K562 (cell line): Measurements from ENCODE around the gene CRIP1. TPM values are rescaled to one million over a fixed set of nuclear protein-coding genes. Genes with fewer than 3 reads are reported as not detected.

Experiments
- ATAC-seq: fragments of 200-7000 bp; cut with Tn5 transposase; 3 replicates; pipeline ENCODE4 v1.9.1; 2020; ENCODE audit warnings: moderate library complexity
- BruUV-seq: library from RNA; stranded (reverse); fragments of 400-500 nt; replicated peaks from 2 replicates; lab custom pipeline; 2021; lab: Mats Ljungman, UMichigan
- CTCF ChIA-PET: fragments of 300-600 bp; formaldehyde crosslinking; extraction: SDS; loops from one replicate; lab custom pipeline; 2021; ENCODE audit warnings: low intra/inter-chr PET ratio; lab: Yijun Ruan, JAX
- POLR2A ChIA-PET: fragments of 300-600, 350-650 bp; sonication (Branson Sonifier 250); formaldehyde crosslinking; extraction: SDS; loops from one replicate; lab custom pipeline; 2021; ENCODE audit warnings: antibody characterized with exemption, inconsistent platforms; lab: Yijun Ruan, JAX
- DNase-seq, 4 experiments: peaks; one replicate each; pipeline versions ENCODE4 v3.0.0 to v3.0.0-alpha.2; 2011 to 2018; ENCODE audit warnings: low spot score in 3 of 4, mixed read lengths in 3 of 4; ENCODE audit errors: extremely low read depth in 1 of 4
- FAIRE-seq: peaks from 2 replicates; lab custom pipeline; 2011; peaks lifted over from hg19 to GRCh38; lab: Jason Lieb, UNC
- H2AFZ ChIP-seq: 2 replicates; pipeline ENCODE4 v1.6.0; 2011; ENCODE audit warnings: low read depth, low read length, control low read depth, inconsistent platforms
- H3K27ac ChIP-seq: fragments of 200-600 bp; 3 replicates; pipeline ENCODE4 v1.8.0; 2011; ENCODE audit warnings: low read depth, mild to moderate bottlenecking, control low read depth, inconsistent platforms, low read length, moderate library complexity, mixed read lengths; ENCODE audit errors: extremely low read depth
- H3K27me3 ChIP-seq, 2 experiments: fragments of 300-600 bp in 1 of 2; 2 replicates in 1 of 2; 3 replicates in 1 of 2; pipeline versions ENCODE4 v1.6.0 to v1.8.0; 2011; ENCODE audit warnings: inconsistent platforms in 2 of 2, low read length in 2 of 2, mild to moderate bottlenecking in 1 of 2, mixed read lengths in 1 of 2, moderate library complexity in 1 of 2; ENCODE audit not compliant: control insufficient read depth in 2 of 2, insufficient read depth in 2 of 2
- H3K36me3 ChIP-seq: fragments of 300-600 bp; 3 replicates; pipeline ENCODE4 v1.8.0; 2011; ENCODE audit warnings: mild to moderate bottlenecking, low read length, inconsistent platforms; ENCODE audit not compliant: control insufficient read depth, insufficient read depth
- H3K4me1 ChIP-seq, 2 experiments: fragments of 200-600 bp in 1 of 2; replicated peaks in 1 of 2; 2 replicates in 1 of 2; 3 replicates in 1 of 2; pipeline versions ENCODE4 v1.5.1 to v1.8.0; 2011; ENCODE audit warnings: inconsistent platforms in 2 of 2, low read length in 2 of 2, mild to moderate bottlenecking in 1 of 2, mixed read lengths in 1 of 2, moderate library complexity in 1 of 2; ENCODE audit not compliant: control insufficient read depth in 2 of 2, insufficient read depth in 2 of 2
- H3K4me2 ChIP-seq: 2 replicates; pipeline ENCODE4 v1.6.1; 2011; ENCODE audit warnings: low read length, control low read depth, inconsistent platforms, mixed read lengths; ENCODE audit not compliant: insufficient read depth
- H3K4me3 ChIP-seq: fragments of 200-600 bp; sonication (generic), shearing (Covaris generic); 2 replicates; pipeline ENCODE4 v1.5.1; 2016; ENCODE audit warnings: control low read depth, inconsistent platforms
- H3K79me2 ChIP-seq: fragments of 200-600 bp; 3 replicates; pipeline ENCODE4 v1.8.0; 2011; ENCODE audit warnings: low read length, inconsistent platforms; ENCODE audit not compliant: control insufficient read depth, insufficient read depth
- H3K9ac ChIP-seq, 2 experiments: 2 replicates each; pipeline versions ENCODE4 v1.6.0 to v1.6.1; 2011; ENCODE audit warnings: low read depth in 2 of 2, low read length in 2 of 2, control low read depth in 1 of 2, inconsistent platforms in 1 of 2, mild to moderate bottlenecking in 1 of 2, mixed read lengths in 1 of 2; ENCODE audit not compliant: insufficient read depth in 1 of 2
- H3K9me1 ChIP-seq: one replicate; pipeline ENCODE4 v1.6.0; 2011; ENCODE audit warnings: inconsistent platforms, mild to moderate bottlenecking, low read length, moderate library complexity; ENCODE audit not compliant: control insufficient read depth, insufficient read depth
- H3K9me3 ChIP-seq: replicated peaks from 2 replicates; pipeline ENCODE4 v1.5.1; 2011; ENCODE audit warnings: low read depth, low read length, inconsistent platforms; ENCODE audit not compliant: control insufficient read depth, insufficient read depth
- H4K20me1 ChIP-seq: replicated peaks from 2 replicates; pipeline ENCODE4 v1.6.1; 2011; ENCODE audit warnings: low read length, inconsistent platforms, mixed read lengths; ENCODE audit not compliant: control insufficient read depth, insufficient read depth
- ETV1 ChIP-seq: fragments of 450-650 bp; conservative IDR thresholded peaks from 2 replicates; pipeline ENCODE4 v1.6.1; 2016; ENCODE audit warnings: missing genetic modification characterization, control low read depth, low read depth, missing compliant biosample characterization
- HMGN3 ChIP-seq: IDR thresholded peaks from 2 replicates; pipeline ENCODE4 v1.6.1; 2011; ENCODE audit warnings: borderline replicate concordance, low read depth, mild to moderate bottlenecking, mixed read lengths, low read length; ENCODE audit not compliant: insufficient read length; ENCODE audit errors: extremely low read depth
- L3MBTL2 ChIP-seq: fragments of 450-650 bp; IDR thresholded peaks from 2 replicates; pipeline ENCODE4 v1.6.1; 2016; ENCODE audit warnings: mild to moderate bottlenecking, moderate library complexity
- LEF1 ChIP-seq: fragments of 450-650 bp; IDR thresholded peaks from 2 replicates; pipeline ENCODE4 v1.6.1; 2016; ENCODE audit warnings: mild to moderate bottlenecking
- MAFG ChIP-seq: fragments of 450-650 bp; conservative IDR thresholded peaks from 2 replicates; pipeline ENCODE4 v1.6.1; 2016; ENCODE audit warnings: missing genetic modification characterization, missing compliant biosample characterization
- NR1H2 ChIP-seq: sonication (generic); formaldehyde crosslinking; IDR thresholded peaks from 2 replicates; pipeline ENCODE4 v1.4.0; 2020; ENCODE audit warnings: mild to moderate bottlenecking, missing genetic modification reagents
- TAF15 ChIP-seq: fragments of 200-400 bp; formaldehyde crosslinking; IDR thresholded peaks from 2 replicates; pipeline ENCODE4 v1.6.1; 2017; ENCODE audit warnings: mild to moderate bottlenecking, low read depth, low read length, moderate library complexity
- XRCC4 ChIP-seq: IDR thresholded peaks from one replicate; pipeline ENCODE4 v1.6.1; 2011; ENCODE audit not compliant: insufficient read depth, insufficient read length; ENCODE audit errors: extremely low read depth
- ZFP30 ChIP-seq: fragments of 250-450 bp; sonication (Bioruptor Pico); IDR thresholded peaks from 2 replicates; pipeline ENCODE4 v1.8.0; 2022; ENCODE audit warnings: moderate library complexity, mild to moderate bottlenecking, inconsistent platforms, borderline replicate concordance
- ZNF717 ChIP-seq: fragments of 250-450 bp; sonication (Bioruptor Pico); IDR thresholded peaks from 2 replicates; pipeline ENCODE4 v1.5.0; 2021
- WGBS: fragments of 100-300 bp; shearing (Covaris generic); methylation state at CpG from one replicate; pipeline ENCODE4 v1.1.6; 2016; ENCODE audit warnings: low coverage, mixed read lengths; ENCODE audit not compliant: insufficient coverage; ENCODE audit errors: missing lambda C conversion rate; 5-methylcytosine and 5-hydroxymethylcytosine counted together
- in situ Hi-C: fragments of 300-500 bp; cut with MboI; formaldehyde crosslinking; loops from 4 replicates; pipeline ENCODE4 v1.15.0; 2018; ENCODE audit warnings: inconsistent platforms, mixed read lengths
- intact Hi-C: fragments of 100-400 bp; cut with micrococcal nuclease; formaldehyde crosslinking; loops from 2 replicates; pipeline ENCODE4 v1.14.2; 2022
- polyA plus RNA-seq, 8 experiments: library from polyadenylated mRNA; depleted of rRNA in 4 of 8; stranded (reverse) in 5 of 8; unstranded in 3 of 8; fragments of >200 nt; fragmentation: Nextera tagmentation in 2 of 8; fragmentation: Illumina TruSeq in 1 of 8; extraction: Ambion mirVana in 2 of 8; extraction: Trizol in 1 of 8; gene quantifications; 2 replicates each; pipeline versions ENCODE4 v1.2.1 to v1.2.3, GENCODE V29; 2011 to 2014; ENCODE audit warnings: inconsistent platforms in 1 of 8, missing spikeins in 1 of 8
- total RNA-seq, 7 experiments: library from RNA; depleted of rRNA in 6 of 7; stranded (reverse); fragments of >200 nt in 6 of 7; fragmentation: Illumina TruSeq in 2 of 7; extraction: Trizol in 2 of 7; gene quantifications; 2 replicates each; pipeline versions ENCODE4 v1.2.1 to v1.2.3, GENCODE V29; 2011 to 2021; ENCODE audit warnings: low replicate concordance in 1 of 7
- TF ChIP-seq, protein P1 (sequence below): sonication (generic); formaldehyde crosslinking; IDR thresholded peaks from 2 replicates; pipeline ENCODE4 v1.8.1; 2023; ENCODE audit warnings: mild to moderate bottlenecking, missing genetic modification reagents
- TF ChIP-seq, protein P2 (sequence below): sonication (generic); formaldehyde crosslinking; IDR thresholded peaks from 2 replicates; pipeline ENCODE4 v1.9.0; 2022; ENCODE audit warnings: mild to moderate bottlenecking, missing genetic modification reagents
- TF ChIP-seq, protein P3 (sequence below): fragments of 450-650 bp; conservative IDR thresholded peaks from 2 replicates; pipeline ENCODE4 v1.6.1; 2016; ENCODE audit warnings: missing genetic modification characterization, low read depth, mild to moderate bottlenecking, missing compliant biosample characterization, moderate library complexity

The CRIP1 gene
- total and polyA plus RNA-seq, 9 of the 15 experiments (the other 6 are each of a cell fraction or from before 2014, with no cell fraction given), result 0.11 to 0.58 (median 0.14) TPM; not detected in 6

DNA sequence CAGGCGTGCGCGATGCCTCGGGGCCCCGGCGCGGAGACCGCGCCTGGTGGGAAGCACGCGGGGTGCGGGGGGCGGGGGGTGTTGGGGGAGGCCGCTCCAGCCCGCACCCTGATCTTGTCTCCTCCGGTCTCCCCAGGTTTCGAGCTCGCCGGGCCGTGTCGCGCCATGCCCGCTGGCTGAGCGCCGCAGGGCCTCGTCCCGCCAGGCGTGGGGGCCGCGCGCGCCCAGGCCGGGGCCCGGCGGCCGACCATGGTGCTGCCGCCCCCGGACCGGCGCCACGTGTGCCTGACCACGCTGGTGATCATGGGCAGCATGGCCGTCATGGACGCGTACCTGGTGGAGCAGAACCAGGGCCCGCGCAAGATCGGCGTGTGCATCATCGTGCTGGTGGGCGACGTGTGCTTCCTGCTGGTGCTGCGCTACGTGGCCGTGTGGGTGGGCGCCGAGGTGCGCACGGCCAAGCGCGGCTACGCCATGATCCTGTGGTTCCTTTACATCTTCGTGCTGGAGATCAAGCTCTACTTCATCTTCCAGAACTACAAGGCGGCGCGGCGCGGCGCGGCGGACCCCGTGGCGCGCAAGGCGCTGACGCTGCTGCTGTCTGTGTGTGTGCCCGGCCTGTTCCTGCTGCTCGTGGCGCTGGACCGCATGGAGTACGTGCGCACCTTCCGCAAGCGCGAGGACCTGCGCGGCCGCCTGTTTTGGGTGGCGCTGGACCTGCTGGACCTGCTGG lies 42.1 kb downstream of the CRIP1 start:
- H3K4me2 ChIP-seq, result no peak overlapping the region
- WGBS, result 64% methylated on average over 41 of the region's 89 CpGs
- no peaks in the 10 kb centered on the region for H3K9me3 ChIP-seq
- H3K4me1 ChIP-seq, result peaks cover 0 to 53% of the 10 kb centered on the region in 2 experiments; a peak in 2 of 5 replicates
- intact Hi-C loops, result loop anchor here (5.0 to 10.0 kb wide), 2 partner anchors 54 to 436 kb away; partner anchors contain the start of gene CRIP2
- no peaks in the 10 kb centered on the region for H4K20me1 ChIP-seq
- H3K9ac ChIP-seq, result no peak overlapping the region; a peak in 1 of 4 replicates
- peaks cover 2 to 31% of the 10 kb centered on the region in 2 experiments; a peak in 2 of 5 replicates for H3K27me3 ChIP-seq
- TF ChIP-seq NR1H2 (CRISPR knock-in tag) (no peak), ETV1 (tag) (no peak), HMGN3 (peak; percentile 10), XRCC4 (no peak), ZNF717 (CRISPR knock-in tag) (no peak), MAFG (tag) (no peak), ZFP30 (CRISPR knock-in tag) (no peak), LEF1 (no peak), TAF15 (no peak), L3MBTL2 (0 out of 2 replicates have a peak, but pooled peaks have one; percentile 4)
- TF ChIP-seq, protein P1, sequence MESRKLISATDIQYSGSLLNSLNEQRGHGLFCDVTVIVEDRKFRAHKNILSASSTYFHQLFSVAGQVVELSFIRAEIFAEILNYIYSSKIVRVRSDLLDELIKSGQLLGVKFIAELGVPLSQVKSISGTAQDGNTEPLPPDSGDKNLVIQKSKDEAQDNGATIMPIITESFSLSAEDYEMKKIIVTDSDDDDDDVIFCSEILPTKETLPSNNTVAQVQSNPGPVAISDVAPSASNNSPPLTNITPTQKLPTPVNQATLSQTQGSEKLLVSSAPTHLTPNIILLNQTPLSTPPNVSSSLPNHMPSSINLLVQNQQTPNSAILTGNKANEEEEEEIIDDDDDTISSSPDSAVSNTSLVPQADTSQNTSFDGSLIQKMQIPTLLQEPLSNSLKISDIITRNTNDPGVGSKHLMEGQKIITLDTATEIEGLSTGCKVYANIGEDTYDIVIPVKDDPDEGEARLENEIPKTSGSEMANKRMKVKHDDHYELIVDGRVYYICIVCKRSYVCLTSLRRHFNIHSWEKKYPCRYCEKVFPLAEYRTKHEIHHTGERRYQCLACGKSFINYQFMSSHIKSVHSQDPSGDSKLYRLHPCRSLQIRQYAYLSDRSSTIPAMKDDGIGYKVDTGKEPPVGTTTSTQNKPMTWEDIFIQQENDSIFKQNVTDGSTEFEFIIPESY, result peak; percentile 28
- TF ChIP-seq, protein P2, sequence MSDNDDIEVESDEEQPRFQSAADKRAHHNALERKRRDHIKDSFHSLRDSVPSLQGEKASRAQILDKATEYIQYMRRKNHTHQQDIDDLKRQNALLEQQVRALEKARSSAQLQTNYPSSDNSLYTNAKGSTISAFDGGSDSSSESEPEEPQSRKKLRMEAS (CRISPR knock-in tag), result no peak
- TF ChIP-seq, protein P3, sequence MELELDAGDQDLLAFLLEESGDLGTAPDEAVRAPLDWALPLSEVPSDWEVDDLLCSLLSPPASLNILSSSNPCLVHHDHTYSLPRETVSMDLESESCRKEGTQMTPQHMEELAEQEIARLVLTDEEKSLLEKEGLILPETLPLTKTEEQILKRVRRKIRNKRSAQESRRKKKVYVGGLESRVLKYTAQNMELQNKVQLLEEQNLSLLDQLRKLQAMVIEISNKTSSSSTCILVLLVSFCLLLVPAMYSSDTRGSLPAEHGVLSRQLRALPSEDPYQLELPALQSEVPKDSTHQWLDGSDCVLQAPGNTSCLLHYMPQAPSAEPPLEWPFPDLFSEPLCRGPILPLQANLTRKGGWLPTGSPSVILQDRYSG, result no peak
- H2AFZ ChIP-seq, result no peak overlapping the region
- ChIA-PET CTCF (interaction anchor here (1.3 to 1.6 kb wide), 2 partner anchors 80 to 158 kb away, joined by 4 to 13 read pairs; no protein-coding TSS in a partner anchor), POLR2A (interaction anchor here (0.6 to 0.8 kb wide), 2 partner anchors 23 to 134 kb away, joined by 3 read pairs; no protein-coding TSS in a partner anchor)
- H3K4me3 ChIP-seq, result no peak overlapping the region
- no peak overlapping the region for H3K27ac ChIP-seq
- ATAC-seq (no peak), DNase-seq (no peak), FAIRE-seq (no peak)
- H3K36me3 ChIP-seq, result no peaks in the 10 kb centered on the region
- BruUV-seq, result no TSS peak
- in situ Hi-C loops, result no loop called here
- H3K79me2 ChIP-seq, result no peaks in the 10 kb centered on the region
- H3K9me1 ChIP-seq, result no peaks in the 10 kb centered on the region
